GM12878 (cell line): ENCODE data around the gene NSL1. TPM values are rescaled to one million over a fixed set of nuclear protein-coding genes. Genes with fewer than 3 reads are reported as not detected.

Source experiments
- ATAC-seq: fragments of 200-7000 bp; cut with Tn5 transposase; 3 replicates; pipeline ENCODE4 v1.9.1; 2020; ENCODE audit warnings: mild to moderate bottlenecking, moderate library complexity
- BruUV-seq: library from RNA; stranded (reverse); fragments of 400-500 nt; replicated peaks from 2 replicates; lab custom pipeline; 2021; lab: Mats Ljungman, UMichigan
- CTCF ChIA-PET: fragments of 300-600 bp; sonication (Branson Sonifier 250); formaldehyde crosslinking; extraction: SDS; loops from one replicate; lab custom pipeline; 2021; ENCODE audit warnings: inconsistent platforms; lab: Yijun Ruan, JAX
- POLR2A ChIA-PET: fragments of 350-600 bp; formaldehyde crosslinking; extraction: SDS; loops from one replicate; lab custom pipeline; 2021; ENCODE audit warnings: inconsistent platforms; lab: Charles Lee
- RAD21 ChIA-PET: fragments of 300-600 bp; sonication (Branson Sonifier 250); formaldehyde crosslinking; loops from one replicate; lab custom pipeline; 2023; ENCODE audit warnings: antibody characterized with exemption; ENCODE audit not compliant: unreplicated experiment; lab: Charles Lee
- SMC1A ChIA-PET: fragments of 300-600 bp; sonication (Branson Sonifier 250); formaldehyde crosslinking; loops from one replicate; lab custom pipeline; 2023; ENCODE audit not compliant: unreplicated experiment, uncharacterized antibody; lab: Charles Lee
- DNase-seq: peaks from one replicate; pipeline ENCODE4 v3.0.0-alpha.2; 2011; ENCODE audit warnings: low read depth, low spot score
- FAIRE-seq: peaks from 3 replicates; lab custom pipeline; 2011; peaks lifted over from hg19 to GRCh38; lab: Jason Lieb, UNC
- H2AFZ ChIP-seq: 2 replicates; pipeline ENCODE4 v1.6.0; 2011; ENCODE audit warnings: low read depth, low read length, control low read depth; ENCODE audit not compliant: control insufficient read depth
- H3K27ac ChIP-seq: 2 replicates; pipeline ENCODE4 v1.5.1; 2011; ENCODE audit warnings: control low read depth; ENCODE audit not compliant: control insufficient read depth, insufficient read depth
- H3K27me3 ChIP-seq, 2 experiments: replicated peaks in 1 of 2; 2 replicates each; pipeline versions ENCODE4 v1.6.0 to v1.6.1; 2011; ENCODE audit warnings: low read length in 1 of 2; ENCODE audit not compliant: control insufficient read depth in 2 of 2, insufficient read depth in 2 of 2
- H3K36me3 ChIP-seq, 2 experiments: 2 replicates each; pipeline ENCODE4 v1.5.1; 2011; ENCODE audit warnings: low read length in 1 of 2; ENCODE audit not compliant: control insufficient read depth in 2 of 2, insufficient read depth in 2 of 2
- H3K4me1 ChIP-seq: 2 replicates; pipeline ENCODE4 v1.6.1; 2011; ENCODE audit warnings: mild to moderate bottlenecking, low read length, moderate library complexity, mixed read lengths; ENCODE audit not compliant: control insufficient read depth, insufficient read depth
- H3K4me2 ChIP-seq: 2 replicates; pipeline ENCODE4 v1.6.0; 2011; ENCODE audit warnings: control low read depth; ENCODE audit not compliant: control insufficient read depth, insufficient read depth
- H3K4me3 ChIP-seq: fragments of 200-600 bp; sonication (generic); 2 replicates; pipeline ENCODE4 v1.5.1; 2016
- H3K79me2 ChIP-seq: 2 replicates; pipeline ENCODE4 v1.6.0; 2011; ENCODE audit warnings: low read length; ENCODE audit not compliant: control insufficient read depth, insufficient read depth
- H3K9ac ChIP-seq: 2 replicates; pipeline ENCODE4 v1.8.0; 2011; ENCODE audit warnings: low read length, control low read depth, mixed read lengths; ENCODE audit not compliant: control insufficient read depth, insufficient read depth
- H3K9me3 ChIP-seq: replicated peaks from 3 replicates; pipeline ENCODE4 v1.5.1; 2011; ENCODE audit warnings: mild to moderate bottlenecking, low read length; ENCODE audit not compliant: control insufficient read depth, insufficient read depth
- H4K20me1 ChIP-seq: 2 replicates; pipeline ENCODE4 v1.6.0; 2011; ENCODE audit not compliant: control insufficient read depth, insufficient read depth
- CBX3 ChIP-seq: fragments of 200-600 bp; sonication (generic); IDR thresholded peaks from 2 replicates; pipeline ENCODE4 v1.6.1; 2016; ENCODE audit warnings: low read depth, borderline replicate concordance
- FOXK2 ChIP-seq: fragments of 450-650 bp; IDR thresholded peaks from 2 replicates; pipeline ENCODE4 v1.6.1; 2017; ENCODE audit warnings: mild to moderate bottlenecking, moderate library complexity
- NRF1 ChIP-seq: conservative IDR thresholded peaks from 2 replicates; pipeline ENCODE4 v1.6.1; 2011; ENCODE audit warnings: mild to moderate bottlenecking, low read depth, low read length, improper control_type of control experiment
- POLR2A ChIP-seq: IDR thresholded peaks from 2 replicates; pipeline ENCODE4 v1.6.1; 2011; ENCODE audit warnings: low read depth, mild to moderate bottlenecking, low read length
- SRF ChIP-seq, 2 experiments: IDR thresholded peaks; 2 replicates each; pipeline ENCODE4 v1.6.1; 2011; ENCODE audit warnings: low read depth in 2 of 2, low read length in 2 of 2, mild to moderate bottlenecking in 1 of 2, moderate library complexity in 1 of 2
- TARDBP ChIP-seq: IDR thresholded peaks from 2 replicates; pipeline ENCODE4 v1.6.1; 2016; ENCODE audit warnings: borderline replicate concordance
- YY1 ChIP-seq: IDR thresholded peaks from 2 replicates; pipeline ENCODE4 v1.6.1; 2011; ENCODE audit warnings: low read depth, mild to moderate bottlenecking, low read length
- ZBTB4 ChIP-seq: fragments of 450-650 bp; formaldehyde crosslinking; IDR thresholded peaks from 2 replicates; pipeline ENCODE4 v1.4.0; 2022; ENCODE audit warnings: mild to moderate bottlenecking, moderate library complexity
- ZNF217 ChIP-seq: fragments of 450-650 bp; IDR thresholded peaks from 2 replicates; pipeline ENCODE4 v1.6.1; 2017; ENCODE audit warnings: antibody characterized with exemption, mild to moderate bottlenecking
- WGBS: methylation state at CpG from one replicate; pipeline ENCODE4 v1.1.6; 2016; ENCODE audit warnings: low lambda C conversion rate; ENCODE audit not compliant: insufficient replicate concordance, insufficient coverage; ENCODE audit errors: missing lambda C conversion rate; 5-methylcytosine and 5-hydroxymethylcytosine counted together
- in situ Hi-C: fragments of 300-500 bp; cut with MboI; formaldehyde crosslinking; loops from 9 replicates; pipeline ENCODE4 v1.14.3; 2018; ENCODE audit warnings: mixed read lengths
- intact Hi-C: fragments of 100-400 bp; cut with micrococcal nuclease; formaldehyde crosslinking; loops from one replicate; pipeline ENCODE4 v1.14.2; 2022; ENCODE audit not compliant: unreplicated experiment
- polyA plus RNA-seq, 11 experiments: library from polyadenylated mRNA; depleted of rRNA in 4 of 11; unstranded in 6 of 11; stranded (reverse) in 5 of 11; fragments of >200 nt; fragmentation: Nextera tagmentation in 4 of 11; fragmentation: Illumina TruSeq in 1 of 11; extraction: Ambion mirVana in 4 of 11; extraction: Trizol in 1 of 11; gene quantifications; 1 replicate in 1 of 11; 2 replicates in 10 of 11; pipeline versions ENCODE4 v1.2.1 to v1.2.3, GENCODE V29; 2011 to 2016; ENCODE audit warnings: inconsistent platforms in 2 of 11, missing spikeins in 2 of 11, low read depth in 1 of 11
- total RNA-seq, 4 experiments: library from RNA; depleted of rRNA in 3 of 4; stranded (reverse); fragments of >200 nt in 3 of 4; fragmentation: Illumina TruSeq in 1 of 4; extraction: Trizol in 1 of 4; gene quantifications; 2 replicates each; pipeline versions ENCODE4 v1.2.1 to v1.2.3, GENCODE V29; 2013 to 2021
- TF ChIP-seq, protein P1 (sequence below): fragments of 450-650 bp; IDR thresholded peaks from 2 replicates; pipeline ENCODE4 v1.6.1; 2017; ENCODE audit warnings: antibody characterized with exemption, mild to moderate bottlenecking, moderate library complexity
- TF ChIP-seq, protein P2 (sequence below): fragments of 450-650 bp; formaldehyde crosslinking; IDR thresholded peaks from 2 replicates; pipeline ENCODE4 v1.5.0; 2022; ENCODE audit warnings: mild to moderate bottlenecking, missing genetic modification characterization

The NSL1 gene
- total and polyA plus RNA-seq, 10 of the 15 experiments (the other 5 are each of a cell fraction or from before 2014, with no cell fraction given) = 36.7 to 74.2 (median 46.4) TPM

- TF ChIP-seq ZBTB4 = no peak
- no peak for TF ChIP-seq TARDBP
Measured at GRCh38 chr1:212745303-212745702, 46.3 kb downstream of the NSL1 start (continued).

GRCh38 chr1:212743901-212744475 lies 47.6 kb downstream of the NSL1 start:
- no peak for DNase-seq
- Histone ChIP-seq H3K4me3 (no peak overlapping the region), H3K9me3 (peaks cover 9% of the 10 kb centered on the region; the same call in 2 of the 3 replicates), H3K27me3 (no peaks in the 10 kb centered on the region), H3K4me1 (peaks cover 5% of the 10 kb centered on the region; the same call in 1 of the 2 replicates), H3K9ac (no peak overlapping the region), H2AFZ (no peak overlapping the region), H3K27ac (no peak overlapping the region), H3K36me3 (peaks cover 1 to 2% of the 10 kb centered on the region in 2 experiments; a peak in 2 of 4 replicates), H4K20me1 (no peaks in the 10 kb centered on the region), H3K4me2 (no peak overlapping the region), H3K79me2 (peaks cover 2% of the 10 kb centered on the region; the same call in 1 of the 2 replicates)
- FAIRE-seq = no peak
- ChIA-PET SMC1A (interaction anchor here (0.5 to 1.6 kb wide), 5 partner anchors 43 to 267 kb away, joined by 3 to 6 read pairs (median 3); no protein-coding TSS in a partner anchor), CTCF (interaction anchor here (1.0 to 1.7 kb wide), 5 partner anchors 14 to 267 kb away, joined by 3 to 7 read pairs (median 3); partner anchors contain the start of gene BATF3), RAD21 (no interaction called here), POLR2A (interaction anchor here (0.6 to 0.9 kb wide), 2 partner anchors 8 to 314 kb away, joined by 3 read pairs; no protein-coding TSS in a partner anchor)
- in situ Hi-C loops (no loop called here), intact Hi-C loops (no loop called here)
- WGBS = 98% methylated on average over 4 of the region's 4 CpGs
- no TSS peak for BruUV-seq
- ATAC-seq = no peak
- TF ChIP-seq NRF1 (no peak), SRF (IDR thresholded peaks at IDR 0.05; ENCODE audit: low read depth in 2 of 2, low read length in 2 of 2) (no peak), CBX3 (no peak), YY1 (no peak), ZNF217 (no peak), FOXK2 (no peak), POLR2A (no peak)
- TF ChIP-seq, protein P1, sequence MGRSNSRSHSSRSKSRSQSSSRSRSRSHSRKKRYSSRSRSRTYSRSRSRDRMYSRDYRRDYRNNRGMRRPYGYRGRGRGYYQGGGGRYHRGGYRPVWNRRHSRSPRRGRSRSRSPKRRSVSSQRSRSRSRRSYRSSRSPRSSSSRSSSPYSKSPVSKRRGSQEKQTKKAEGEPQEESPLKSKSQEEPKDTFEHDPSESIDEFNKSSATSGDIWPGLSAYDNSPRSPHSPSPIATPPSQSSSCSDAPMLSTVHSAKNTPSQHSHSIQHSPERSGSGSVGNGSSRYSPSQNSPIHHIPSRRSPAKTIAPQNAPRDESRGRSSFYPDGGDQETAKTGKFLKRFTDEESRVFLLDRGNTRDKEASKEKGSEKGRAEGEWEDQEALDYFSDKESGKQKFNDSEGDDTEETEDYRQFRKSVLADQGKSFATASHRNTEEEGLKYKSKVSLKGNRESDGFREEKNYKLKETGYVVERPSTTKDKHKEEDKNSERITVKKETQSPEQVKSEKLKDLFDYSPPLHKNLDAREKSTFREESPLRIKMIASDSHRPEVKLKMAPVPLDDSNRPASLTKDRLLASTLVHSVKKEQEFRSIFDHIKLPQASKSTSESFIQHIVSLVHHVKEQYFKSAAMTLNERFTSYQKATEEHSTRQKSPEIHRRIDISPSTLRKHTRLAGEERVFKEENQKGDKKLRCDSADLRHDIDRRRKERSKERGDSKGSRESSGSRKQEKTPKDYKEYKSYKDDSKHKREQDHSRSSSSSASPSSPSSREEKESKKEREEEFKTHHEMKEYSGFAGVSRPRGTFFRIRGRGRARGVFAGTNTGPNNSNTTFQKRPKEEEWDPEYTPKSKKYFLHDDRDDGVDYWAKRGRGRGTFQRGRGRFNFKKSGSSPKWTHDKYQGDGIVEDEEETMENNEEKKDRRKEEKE = no peak
- TF ChIP-seq, protein P2, sequence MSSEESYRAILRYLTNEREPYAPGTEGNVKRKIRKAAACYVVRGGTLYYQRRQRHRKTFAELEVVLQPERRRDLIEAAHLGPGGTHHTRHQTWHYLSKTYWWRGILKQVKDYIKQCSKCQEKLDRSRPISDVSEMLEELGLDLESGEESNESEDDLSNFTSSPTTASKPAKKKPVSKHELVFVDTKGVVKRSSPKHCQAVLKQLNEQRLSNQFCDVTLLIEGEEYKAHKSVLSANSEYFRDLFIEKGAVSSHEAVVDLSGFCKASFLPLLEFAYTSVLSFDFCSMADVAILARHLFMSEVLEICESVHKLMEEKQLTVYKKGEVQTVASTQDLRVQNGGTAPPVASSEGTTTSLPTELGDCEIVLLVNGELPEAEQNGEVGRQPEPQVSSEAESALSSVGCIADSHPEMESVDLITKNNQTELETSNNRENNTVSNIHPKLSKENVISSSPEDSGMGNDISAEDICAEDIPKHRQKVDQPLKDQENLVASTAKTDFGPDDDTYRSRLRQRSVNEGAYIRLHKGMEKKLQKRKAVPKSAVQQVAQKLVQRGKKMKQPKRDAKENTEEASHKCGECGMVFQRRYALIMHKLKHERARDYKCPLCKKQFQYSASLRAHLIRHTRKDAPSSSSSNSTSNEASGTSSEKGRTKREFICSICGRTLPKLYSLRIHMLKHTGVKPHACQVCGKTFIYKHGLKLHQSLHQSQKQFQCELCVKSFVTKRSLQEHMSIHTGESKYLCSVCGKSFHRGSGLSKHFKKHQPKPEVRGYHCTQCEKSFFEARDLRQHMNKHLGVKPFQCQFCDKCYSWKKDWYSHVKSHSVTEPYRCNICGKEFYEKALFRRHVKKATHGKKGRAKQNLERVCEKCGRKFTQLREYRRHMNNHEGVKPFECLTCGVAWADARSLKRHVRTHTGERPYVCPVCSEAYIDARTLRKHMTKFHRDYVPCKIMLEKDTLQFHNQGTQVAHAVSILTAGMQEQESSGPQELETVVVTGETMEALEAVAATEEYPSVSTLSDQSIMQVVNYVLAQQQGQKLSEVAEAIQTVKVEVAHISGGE (CRISPR knock-in tag) = no peak
